K562 (cell line): ENCODE data around the gene GATA1. TPM values are rescaled to one million over a fixed set of nuclear protein-coding genes. Genes with fewer than 3 reads are reported as not detected.
A peak's percentile ranks its signal among the peaks of the same experiment; 100 is the strongest.

Experiments used
- CC2D1A ChIP-seq: fragments of 450-650 bp; IDR thresholded peaks from 2 replicates; pipeline ENCODE4 v1.6.1; 2017; ENCODE audit warnings: mild to moderate bottlenecking
- ESRRA ChIP-seq: fragments of 450-650 bp; IDR thresholded peaks from 2 replicates; pipeline ENCODE4 v1.6.1; 2014; ENCODE audit warnings: low read depth, mild to moderate bottlenecking, moderate library complexity, borderline replicate concordance
- EWSR1 ChIP-seq: fragments of 450-650 bp; IDR thresholded peaks from 2 replicates; pipeline ENCODE4 v1.6.1; 2018; ENCODE audit warnings: borderline replicate concordance, mild to moderate bottlenecking, low read depth, moderate library complexity; ENCODE audit not compliant: partially characterized antibody
- HDAC8 ChIP-seq: fragments of 450-650 bp; IDR thresholded peaks from 2 replicates; pipeline ENCODE4 v1.6.1; 2016; ENCODE audit warnings: mild to moderate bottlenecking, missing genetic modification characterization, moderate library complexity, missing compliant biosample characterization
- HMG20A ChIP-seq: fragments of 450-650 bp; formaldehyde crosslinking; conservative IDR thresholded peaks from 2 replicates; pipeline ENCODE4 v1.4.0; 2020; ENCODE audit warnings: mild to moderate bottlenecking, mixed read lengths
- HOXB6 ChIP-seq: fragments of 250-450 bp; sonication (Bioruptor Pico); IDR thresholded peaks from 2 replicates; pipeline ENCODE4 v1.5.1; 2022; ENCODE audit warnings: mild to moderate bottlenecking, borderline replicate concordance
- NFYB ChIP-seq: IDR thresholded peaks from 2 replicates; pipeline ENCODE4 v1.6.1; 2011; ENCODE audit warnings: mild to moderate bottlenecking, moderate library complexity; ENCODE audit not compliant: insufficient read length; ENCODE audit errors: extremely low read depth
- PHF20 ChIP-seq: fragments of 450-650 bp; IDR thresholded peaks from 2 replicates; pipeline ENCODE4 v1.6.1; 2018; ENCODE audit not compliant: partially characterized antibody
- POLR2A ChIP-seq: fragments of 450-650 bp; conservative IDR thresholded peaks from 2 replicates; pipeline ENCODE4 v1.6.1; 2016
- SRSF1 ChIP-seq: fragments of 200-400 bp; formaldehyde crosslinking; IDR thresholded peaks from 2 replicates; pipeline ENCODE4 v1.6.1; 2017; ENCODE audit warnings: mild to moderate bottlenecking, low read depth, low read length, moderate library complexity
- ZBED1 ChIP-seq: IDR thresholded peaks from 2 replicates; pipeline ENCODE4 v1.6.1; 2014
- ZKSCAN1 ChIP-seq: fragments of 150-350 bp; IDR thresholded peaks from 2 replicates; pipeline ENCODE4 v1.6.1; 2016; ENCODE audit warnings: low read depth, low read length
- ZNF239 ChIP-seq: fragments of 250-450 bp; sonication (Bioruptor Pico); IDR thresholded peaks from 2 replicates; pipeline ENCODE4 v1.4.0; 2020; ENCODE audit warnings: mild to moderate bottlenecking
- ZNF41 ChIP-seq: fragments of 250-450 bp; sonication (Bioruptor Pico); conservative IDR thresholded peaks from 2 replicates; pipeline ENCODE4 v1.4.0; 2020; ENCODE audit warnings: mild to moderate bottlenecking
- ZNF584 ChIP-seq: fragments of 200-800 bp; sonication (Bioruptor generic); IDR thresholded peaks from 2 replicates; pipeline ENCODE4 v1.6.1; 2016; ENCODE audit warnings: low read depth, mild to moderate bottlenecking, missing genetic modification characterization, missing compliant biosample characterization
- polyA plus RNA-seq, 8 experiments: library from polyadenylated mRNA; depleted of rRNA in 4 of 8; stranded (reverse) in 5 of 8; unstranded in 3 of 8; fragments of >200 nt; fragmentation: Nextera tagmentation in 2 of 8; fragmentation: Illumina TruSeq in 1 of 8; extraction: Ambion mirVana in 2 of 8; extraction: Trizol in 1 of 8; gene quantifications; 2 replicates each; pipeline versions ENCODE4 v1.2.1 to v1.2.3, GENCODE V29; 2011 to 2014; ENCODE audit warnings: inconsistent platforms in 1 of 8, missing spikeins in 1 of 8
- total RNA-seq, 7 experiments: library from RNA; depleted of rRNA in 6 of 7; stranded (reverse); fragments of >200 nt in 6 of 7; fragmentation: Illumina TruSeq in 2 of 7; extraction: Trizol in 2 of 7; gene quantifications; 2 replicates each; pipeline versions ENCODE4 v1.2.1 to v1.2.3, GENCODE V29; 2011 to 2021; ENCODE audit warnings: low replicate concordance in 1 of 7
- TF ChIP-seq, protein P1 (sequence below): IDR thresholded peaks from 2 replicates; pipeline ENCODE4 v1.6.1; 2016; ENCODE audit warnings: missing genetic modification characterization, missing compliant biosample characterization
- TF ChIP-seq, protein P2 (sequence below), 2 experiments: fragments of 450-650 bp in 1 of 2; IDR thresholded peaks; 2 replicates each; pipeline ENCODE4 v1.6.1; 2011 to 2017; ENCODE audit warnings: low read depth in 2 of 2, antibody characterized with exemption in 1 of 2, borderline replicate concordance in 1 of 2, low read length in 1 of 2, mild to moderate bottlenecking in 1 of 2, mixed read lengths in 1 of 2; ENCODE audit not compliant: control insufficient read depth in 1 of 2
- TF ChIP-seq, protein P3 (sequence below): IDR thresholded peaks from 3 replicates; pipeline ENCODE4 v1.6.1; 2011; ENCODE audit warnings: borderline replicate concordance, mild to moderate bottlenecking; ENCODE audit not compliant: insufficient read length, insufficient read depth
- TF ChIP-seq, protein P4 (sequence below), 2 experiments: fragments of 450-650 bp; conservative IDR thresholded peaks; 2 replicates each; pipeline ENCODE4 v1.6.1; 2017; ENCODE audit warnings: mild to moderate bottlenecking in 2 of 2, moderate library complexity in 2 of 2
- TF ChIP-seq, protein P5 (sequence below): fragments of 250-450 bp; sonication (Bioruptor Pico); IDR thresholded peaks from 2 replicates; pipeline ENCODE4 v1.4.0; 2020; ENCODE audit warnings: mild to moderate bottlenecking, moderate library complexity

GATA1 gene
- total and polyA plus RNA-seq, 9 of the 15 experiments (the other 6 are each of a cell fraction or from before 2014, with no cell fraction given) = 11.9 to 291 (median 116) TPM

DNA sequence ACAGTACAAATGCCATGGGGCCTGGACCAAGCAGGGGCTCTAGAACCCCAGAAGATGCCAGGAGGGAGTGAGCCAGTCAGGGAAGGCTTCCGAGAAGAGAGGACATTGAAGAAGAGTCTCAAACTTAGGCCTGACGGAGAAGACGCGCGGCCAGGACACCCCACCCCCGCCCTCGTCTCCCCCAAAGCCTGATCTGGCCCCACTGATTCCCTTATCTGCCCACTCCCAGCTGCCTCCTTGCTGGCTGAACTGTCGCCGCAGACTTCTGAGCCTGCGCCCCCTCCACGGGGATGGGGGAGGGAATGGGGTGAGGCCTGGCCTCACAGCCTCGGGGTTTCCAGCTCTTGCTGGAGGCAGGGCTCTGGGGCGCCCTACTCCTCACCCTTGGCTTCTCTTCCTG is 3.6 kb upstream of the GATA1 start (continued):
- TF ChIP-seq, protein P1, sequence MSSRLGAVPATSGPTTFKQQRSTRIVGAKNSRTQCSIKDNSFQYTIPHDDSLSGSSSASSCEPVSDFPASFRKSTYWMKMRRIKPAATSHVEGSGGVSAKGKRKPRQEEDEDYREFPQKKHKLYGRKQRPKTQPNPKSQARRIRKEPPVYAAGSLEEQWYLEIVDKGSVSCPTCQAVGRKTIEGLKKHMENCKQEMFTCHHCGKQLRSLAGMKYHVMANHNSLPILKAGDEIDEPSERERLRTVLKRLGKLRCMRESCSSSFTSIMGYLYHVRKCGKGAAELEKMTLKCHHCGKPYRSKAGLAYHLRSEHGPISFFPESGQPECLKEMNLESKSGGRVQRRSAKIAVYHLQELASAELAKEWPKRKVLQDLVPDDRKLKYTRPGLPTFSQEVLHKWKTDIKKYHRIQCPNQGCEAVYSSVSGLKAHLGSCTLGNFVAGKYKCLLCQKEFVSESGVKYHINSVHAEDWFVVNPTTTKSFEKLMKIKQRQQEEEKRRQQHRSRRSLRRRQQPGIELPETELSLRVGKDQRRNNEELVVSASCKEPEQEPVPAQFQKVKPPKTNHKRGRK = no peak
- TF ChIP-seq ZNF584 (CRISPR knock-in tag) (0 out of 2 replicates have a peak, but pooled peaks have one; percentile 63), ESRRA (peak; percentile 65; the same call in 1 of the 2 replicates), CC2D1A (peak; percentile 92; the same call in 1 of the 2 replicates), NFYB (no peak), SRSF1 (no peak), ZNF239 (CRISPR knock-in tag) (no peak), ZKSCAN1 (peak; percentile 76; the same call in 1 of the 2 replicates), HMG20A (CRISPR knock-in tag) (no peak), ZBED1 (peak; percentile 95), HDAC8 (tag) (no peak), ZNF41 (CRISPR knock-in tag) (no peak), EWSR1 (no peak), HOXB6 (CRISPR knock-in tag) (no peak), POLR2A (no peak), PHF20 (no peak)
- TF ChIP-seq, protein P2, sequence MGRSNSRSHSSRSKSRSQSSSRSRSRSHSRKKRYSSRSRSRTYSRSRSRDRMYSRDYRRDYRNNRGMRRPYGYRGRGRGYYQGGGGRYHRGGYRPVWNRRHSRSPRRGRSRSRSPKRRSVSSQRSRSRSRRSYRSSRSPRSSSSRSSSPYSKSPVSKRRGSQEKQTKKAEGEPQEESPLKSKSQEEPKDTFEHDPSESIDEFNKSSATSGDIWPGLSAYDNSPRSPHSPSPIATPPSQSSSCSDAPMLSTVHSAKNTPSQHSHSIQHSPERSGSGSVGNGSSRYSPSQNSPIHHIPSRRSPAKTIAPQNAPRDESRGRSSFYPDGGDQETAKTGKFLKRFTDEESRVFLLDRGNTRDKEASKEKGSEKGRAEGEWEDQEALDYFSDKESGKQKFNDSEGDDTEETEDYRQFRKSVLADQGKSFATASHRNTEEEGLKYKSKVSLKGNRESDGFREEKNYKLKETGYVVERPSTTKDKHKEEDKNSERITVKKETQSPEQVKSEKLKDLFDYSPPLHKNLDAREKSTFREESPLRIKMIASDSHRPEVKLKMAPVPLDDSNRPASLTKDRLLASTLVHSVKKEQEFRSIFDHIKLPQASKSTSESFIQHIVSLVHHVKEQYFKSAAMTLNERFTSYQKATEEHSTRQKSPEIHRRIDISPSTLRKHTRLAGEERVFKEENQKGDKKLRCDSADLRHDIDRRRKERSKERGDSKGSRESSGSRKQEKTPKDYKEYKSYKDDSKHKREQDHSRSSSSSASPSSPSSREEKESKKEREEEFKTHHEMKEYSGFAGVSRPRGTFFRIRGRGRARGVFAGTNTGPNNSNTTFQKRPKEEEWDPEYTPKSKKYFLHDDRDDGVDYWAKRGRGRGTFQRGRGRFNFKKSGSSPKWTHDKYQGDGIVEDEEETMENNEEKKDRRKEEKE (IDR thresholded peaks at IDR 0.05; ENCODE audit: borderline replicate concordance in 1 of 2, control insufficient read depth in 1 of 2, low read depth in 2 of 2, low read length in 1 of 2) = no peak; a peak in 1 of 4 replicates
- TF ChIP-seq, protein P3, sequence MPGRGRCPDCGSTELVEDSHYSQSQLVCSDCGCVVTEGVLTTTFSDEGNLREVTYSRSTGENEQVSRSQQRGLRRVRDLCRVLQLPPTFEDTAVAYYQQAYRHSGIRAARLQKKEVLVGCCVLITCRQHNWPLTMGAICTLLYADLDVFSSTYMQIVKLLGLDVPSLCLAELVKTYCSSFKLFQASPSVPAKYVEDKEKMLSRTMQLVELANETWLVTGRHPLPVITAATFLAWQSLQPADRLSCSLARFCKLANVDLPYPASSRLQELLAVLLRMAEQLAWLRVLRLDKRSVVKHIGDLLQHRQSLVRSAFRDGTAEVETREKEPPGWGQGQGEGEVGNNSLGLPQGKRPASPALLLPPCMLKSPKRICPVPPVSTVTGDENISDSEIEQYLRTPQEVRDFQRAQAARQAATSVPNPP = no peak
- TF ChIP-seq, protein P4, sequence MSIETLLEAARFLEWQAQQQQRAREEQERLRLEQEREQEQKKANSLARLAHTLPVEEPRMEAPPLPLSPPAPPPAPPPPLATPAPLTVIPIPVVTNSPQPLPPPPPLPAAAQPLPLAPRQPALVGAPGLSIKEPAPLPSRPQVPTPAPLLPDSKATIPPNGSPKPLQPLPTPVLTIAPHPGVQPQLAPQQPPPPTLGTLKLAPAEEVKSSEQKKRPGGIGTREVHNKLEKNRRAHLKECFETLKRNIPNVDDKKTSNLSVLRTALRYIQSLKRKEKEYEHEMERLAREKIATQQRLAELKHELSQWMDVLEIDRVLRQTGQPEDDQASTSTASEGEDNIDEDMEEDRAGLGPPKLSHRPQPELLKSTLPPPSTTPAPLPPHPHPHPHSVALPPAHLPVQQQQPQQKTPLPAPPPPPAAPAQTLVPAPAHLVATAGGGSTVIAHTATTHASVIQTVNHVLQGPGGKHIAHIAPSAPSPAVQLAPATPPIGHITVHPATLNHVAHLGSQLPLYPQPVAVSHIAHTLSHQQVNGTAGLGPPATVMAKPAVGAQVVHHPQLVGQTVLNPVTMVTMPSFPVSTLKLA (conservative IDR thresholded peaks at IDR 0.05) = no peak
- TF ChIP-seq, protein P5, sequence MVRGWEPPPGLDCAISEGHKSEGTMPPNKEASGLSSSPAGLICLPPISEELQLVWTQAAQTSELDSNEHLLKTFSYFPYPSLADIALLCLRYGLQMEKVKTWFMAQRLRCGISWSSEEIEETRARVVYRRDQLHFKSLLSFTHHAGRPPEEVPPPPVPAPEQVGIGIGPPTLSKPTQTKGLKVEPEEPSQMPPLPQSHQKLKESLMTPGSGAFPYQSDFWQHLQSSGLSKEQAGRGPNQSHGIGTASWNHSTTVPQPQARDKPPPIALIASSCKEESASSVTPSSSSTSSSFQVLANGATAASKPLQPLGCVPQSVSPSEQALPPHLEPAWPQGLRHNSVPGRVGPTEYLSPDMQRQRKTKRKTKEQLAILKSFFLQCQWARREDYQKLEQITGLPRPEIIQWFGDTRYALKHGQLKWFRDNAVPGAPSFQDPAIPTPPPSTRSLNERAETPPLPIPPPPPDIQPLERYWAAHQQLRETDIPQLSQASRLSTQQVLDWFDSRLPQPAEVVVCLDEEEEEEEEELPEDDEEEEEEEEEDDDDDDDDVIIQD (CRISPR knock-in tag) = no peak
